GM19468 (cell line): ENCODE results near the gene CRIP1.

ENCODE experiments used
- ATAC-seq: cut with Tn5 transposase; IDR thresholded peaks from one replicate; pipeline ENCODE4 v1.9.1; 2021; ENCODE audit warnings: mild to moderate bottlenecking, moderate library complexity, moderate number of reproducible peaks; ENCODE audit not compliant: unreplicated experiment; ENCODE audit errors: extremely low read depth

CRIP1 gene

GRCh38 chr14:105450864-105451720 is 35.6 kb upstream of the CRIP1 start:
- no peak for ATAC-seq

DNA sequence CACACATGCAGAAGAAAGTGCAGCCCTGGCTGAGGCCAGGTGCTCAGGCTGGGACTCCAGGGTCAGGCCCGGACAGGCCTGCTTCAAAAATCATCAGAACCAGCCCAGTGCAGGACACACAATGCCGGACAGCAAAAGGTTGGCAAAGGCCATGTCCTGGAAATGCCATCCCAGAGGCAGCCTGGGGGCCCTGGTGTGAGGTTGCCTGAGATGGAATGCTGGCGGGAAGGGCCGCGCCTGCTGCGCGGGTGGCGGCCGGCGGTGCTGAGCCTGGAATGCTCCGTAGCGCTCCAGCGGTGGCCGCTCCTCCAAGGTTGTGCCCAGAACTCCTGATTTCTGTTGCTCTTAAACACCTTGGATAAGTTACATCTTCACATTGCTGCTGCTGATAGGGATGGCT is 33.7 kb upstream of the CRIP1 start:
- no peak for ATAC-seq

GRCh38 chr14:105453847-105454246 is 32.8 kb upstream of the CRIP1 start:
- no peak for ATAC-seq

DNA sequence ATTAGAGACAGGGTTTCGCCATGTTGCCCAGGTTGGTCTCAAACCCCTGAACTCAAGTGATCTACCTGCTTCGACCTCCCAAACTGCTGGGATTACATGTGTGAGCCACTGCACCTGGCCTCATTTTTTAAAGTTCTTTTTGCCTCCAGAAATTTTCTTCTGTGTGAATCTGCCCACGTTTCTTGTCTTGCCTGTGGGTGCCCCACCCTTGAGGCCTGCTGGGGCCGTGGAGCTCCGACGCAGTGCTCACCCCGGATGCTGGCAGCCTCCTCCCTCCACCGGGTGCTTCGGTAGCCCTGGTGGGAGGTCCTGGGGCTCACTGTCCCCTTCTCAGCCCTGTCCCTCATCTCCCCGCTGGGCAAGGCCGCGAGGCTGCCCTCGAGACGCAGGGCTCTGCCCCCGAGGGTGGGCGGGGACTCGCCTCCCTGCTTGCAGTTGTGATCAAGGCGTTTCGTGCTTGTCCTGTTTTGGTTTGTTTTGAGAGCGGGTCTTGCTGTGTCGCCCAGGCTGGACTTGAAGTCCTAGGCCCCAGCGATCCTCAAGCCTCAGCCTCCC is 31.5 kb upstream of the CRIP1 start:
- ATAC-seq, result no peak

GRCh38 chr14:105455766-105456660 is 30.7 kb upstream of the CRIP1 start:
- no peak for ATAC-seq

DNA sequence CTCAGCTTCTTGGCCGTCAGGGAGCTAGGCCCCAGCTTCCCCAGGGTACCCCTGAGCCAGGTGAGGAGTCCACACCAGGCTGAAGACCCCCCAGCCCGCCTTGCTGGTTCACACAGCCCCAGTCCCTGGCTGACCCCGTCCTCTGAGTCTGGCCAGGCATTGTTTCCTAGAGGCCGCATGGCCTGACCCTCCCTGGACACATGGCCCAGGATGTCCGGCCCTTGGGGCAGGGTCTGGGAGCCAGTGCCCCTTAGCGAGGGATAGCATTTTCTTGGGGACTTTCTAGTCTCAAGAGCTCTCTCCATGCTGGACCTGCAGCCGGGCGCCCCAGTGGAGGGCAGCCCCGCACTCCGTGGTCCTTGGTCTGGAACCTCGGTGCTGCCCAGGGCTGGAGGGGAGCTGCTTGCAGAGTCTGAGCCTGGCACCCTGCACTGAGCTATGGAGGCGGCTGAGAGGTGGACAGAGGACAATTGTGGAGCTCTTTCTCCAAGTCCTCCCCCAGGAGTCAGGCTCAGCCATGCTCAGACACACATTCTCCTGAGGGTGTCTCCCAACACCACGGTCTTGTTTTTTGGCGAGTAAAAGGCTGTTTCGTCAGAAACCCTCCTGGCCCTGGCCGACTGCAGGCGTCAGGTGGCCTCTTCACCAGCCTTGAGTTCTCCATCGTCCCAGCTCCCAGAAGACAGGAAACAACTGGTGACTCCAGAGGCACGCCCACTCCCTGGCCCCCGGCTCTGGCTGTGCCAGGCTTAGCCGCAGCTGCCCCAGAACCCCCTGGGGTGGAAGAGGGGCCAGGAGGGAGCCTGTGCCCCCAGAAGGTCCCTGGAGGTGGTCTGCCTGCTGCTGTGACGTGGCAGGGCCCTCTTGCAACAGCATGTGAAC is 29.7 kb upstream of the CRIP1 start:
- no peak for ATAC-seq

DNA sequence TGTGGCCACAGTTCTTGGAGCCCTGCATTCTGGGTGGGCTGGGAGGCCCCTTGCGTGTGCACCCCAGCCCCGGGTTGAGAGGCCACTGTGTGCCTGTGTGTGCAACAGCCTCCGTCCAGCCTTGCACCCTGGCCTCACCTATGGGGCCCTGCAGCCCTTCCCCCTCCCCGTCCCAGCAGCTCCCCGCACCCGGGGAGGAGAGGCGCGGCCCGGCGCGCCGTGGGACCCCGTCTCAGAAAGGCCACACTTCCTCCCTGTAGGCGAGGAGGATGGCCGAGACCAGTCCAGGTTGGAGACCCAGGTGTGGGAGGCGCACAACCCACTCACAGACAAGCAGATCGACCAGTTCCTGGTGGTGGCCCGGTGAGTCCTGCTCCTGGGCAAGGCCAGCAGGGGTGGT is 28.7 kb upstream of the CRIP1 start:
- no peak for ATAC-seq

GRCh38 chr14:105458571-105458970 is 28.1 kb upstream of the CRIP1 start:
- ATAC-seq, result no peak

- no peak for ATAC-seq
Observed at GRCh38 chr14:105460116-105460515, 26.6 kb upstream of the CRIP1 start.

- no peak for ATAC-seq
Observed at GRCh38 chr14:105460616-105461015, 26.1 kb upstream of the CRIP1 start.

- ATAC-seq, result no peak
Observed at GRCh38 chr14:105461903-105462302, 24.8 kb upstream of the CRIP1 start.

DNA sequence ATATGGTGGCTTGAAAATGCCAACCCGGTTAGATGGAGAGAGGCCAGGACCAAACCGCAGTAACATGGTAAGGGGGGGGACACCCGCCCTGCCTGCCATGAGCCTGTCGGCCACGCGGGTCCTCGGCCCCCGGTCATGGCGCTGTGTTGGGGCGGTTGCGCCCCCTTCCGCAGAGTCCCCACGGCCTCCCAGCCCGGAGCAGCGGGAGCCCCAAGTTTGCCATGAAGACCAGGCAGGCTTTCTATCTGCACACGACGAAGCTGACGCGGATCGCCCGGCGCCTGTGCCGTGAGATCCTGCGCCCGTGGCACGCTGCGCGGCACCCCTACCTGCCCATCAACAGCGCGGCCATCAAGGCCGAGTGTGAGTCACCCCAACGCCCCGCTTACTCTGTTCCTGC is 22.2 kb upstream of the CRIP1 start:
- no peak for ATAC-seq

DNA sequence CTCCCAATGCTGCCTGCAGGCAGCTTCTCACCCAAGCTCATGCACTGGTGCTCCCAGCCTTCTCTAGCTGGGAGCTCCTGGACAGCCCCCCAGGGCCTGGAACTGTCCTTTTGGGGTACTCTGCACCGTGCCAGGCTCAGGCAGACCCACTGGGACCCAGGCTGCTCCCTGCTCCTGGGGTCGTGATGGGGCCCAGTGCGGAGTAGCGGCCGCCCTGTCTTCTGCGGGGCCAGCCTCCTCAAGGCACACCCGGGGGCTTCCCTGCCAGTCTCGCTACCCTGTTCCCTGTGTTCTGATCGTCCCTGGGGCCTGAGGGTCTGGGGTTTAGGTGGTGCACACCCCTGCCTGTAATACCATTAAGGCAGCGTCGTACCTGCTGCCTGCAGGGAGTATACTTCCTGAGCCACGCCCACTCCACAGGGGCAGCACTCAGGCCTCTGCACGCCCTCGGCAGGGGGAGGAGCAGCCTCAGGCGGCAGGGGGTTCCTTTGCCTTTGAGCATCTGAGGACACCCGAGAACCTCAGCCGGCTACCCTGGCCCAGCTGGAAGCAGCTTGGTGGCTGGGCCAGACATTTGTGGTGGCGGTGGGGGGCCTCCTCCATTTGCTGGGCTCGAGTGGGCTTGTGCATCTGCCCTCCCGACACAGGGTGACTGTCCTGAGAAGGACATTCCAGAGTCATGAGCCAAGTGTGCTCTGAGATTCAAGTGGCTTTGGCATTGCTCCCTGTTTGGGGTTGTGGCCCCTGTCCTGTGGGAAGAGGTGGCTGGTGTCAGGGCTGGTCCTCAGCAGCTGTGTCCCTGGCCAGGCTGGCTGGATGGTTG is 21.3 kb upstream of the CRIP1 start:
- ATAC-seq, result no peak

GRCh38 chr14:105466531-105467248 is 20.0 kb upstream of the CRIP1 start:
- ATAC-seq, result no peak

DNA sequence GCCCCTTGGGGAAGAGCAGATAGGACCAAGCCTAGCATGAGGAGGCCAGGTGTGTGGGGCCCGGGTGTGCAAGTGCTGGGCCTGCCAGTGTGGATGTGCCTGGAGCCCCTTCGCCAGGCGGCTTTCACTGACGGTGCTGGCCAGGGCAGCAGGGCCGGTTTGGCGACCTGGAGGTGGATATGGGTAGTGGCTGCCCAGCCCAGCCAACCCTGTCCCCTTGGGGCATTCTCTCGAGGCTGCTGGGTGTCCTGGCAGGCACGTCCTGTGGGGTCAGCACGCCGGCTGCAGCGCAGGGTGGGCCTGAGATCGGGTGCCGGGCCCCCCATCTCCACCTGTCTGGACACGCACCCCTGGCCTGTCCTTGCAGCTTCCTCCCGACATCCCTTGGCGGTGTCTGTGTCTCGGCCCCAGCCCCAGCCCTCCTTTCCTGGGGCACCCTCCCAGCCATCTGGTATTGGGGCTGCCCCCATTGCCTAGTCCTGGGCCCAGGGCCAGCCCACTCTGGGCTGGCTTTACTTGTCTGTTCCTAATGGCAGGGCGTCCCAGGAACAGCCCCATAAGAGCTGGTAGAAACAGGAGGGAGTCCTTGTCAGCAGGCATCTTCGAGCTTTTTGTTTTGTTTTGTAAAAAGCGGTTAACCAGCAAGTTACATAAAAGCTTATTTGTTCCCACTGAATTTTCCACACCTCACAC is 19.3 kb upstream of the CRIP1 start:
- ATAC-seq, result no peak

GRCh38 chr14:105467942-105468471 is 18.7 kb upstream of the CRIP1 start:
- ATAC-seq, result no peak

- no peak for ATAC-seq
Observed at GRCh38 chr14:105468621-105469241, 18.0 kb upstream of the CRIP1 start.
